Measurements from ENCODE around the gene ATP8A1.
A peak's percentile ranks its signal among the peaks of the same experiment; 100 is the strongest.

DNA sequence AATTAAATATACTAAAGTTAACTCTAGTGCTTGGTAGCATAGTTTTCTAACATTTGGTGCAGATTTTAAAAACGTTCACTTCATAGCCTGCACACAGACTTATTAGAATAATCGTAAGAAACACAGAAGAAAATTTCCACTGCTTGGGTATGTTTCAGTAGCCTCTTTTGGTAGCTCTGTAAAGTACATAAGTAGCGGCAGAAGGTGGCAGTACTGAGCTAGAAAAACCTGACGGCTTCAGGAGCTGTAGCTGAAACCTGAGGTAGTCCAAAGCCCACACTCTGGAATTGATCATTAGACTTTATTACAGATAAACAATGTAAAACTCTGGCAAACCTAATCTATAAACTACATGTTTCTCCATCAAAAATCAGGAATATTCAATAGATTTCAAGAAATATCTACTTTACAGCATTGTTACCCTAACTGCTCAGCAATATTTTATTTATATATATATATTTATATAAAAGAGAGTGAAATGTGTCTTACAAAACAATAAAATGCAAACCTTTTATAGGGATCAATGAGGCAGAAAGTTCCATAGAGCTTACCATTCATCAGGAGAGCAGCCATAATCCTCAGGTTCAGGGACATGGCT is 88.2 kb downstream of the ATP8A1 start:
- TF ChIP-seq, protein P1, sequence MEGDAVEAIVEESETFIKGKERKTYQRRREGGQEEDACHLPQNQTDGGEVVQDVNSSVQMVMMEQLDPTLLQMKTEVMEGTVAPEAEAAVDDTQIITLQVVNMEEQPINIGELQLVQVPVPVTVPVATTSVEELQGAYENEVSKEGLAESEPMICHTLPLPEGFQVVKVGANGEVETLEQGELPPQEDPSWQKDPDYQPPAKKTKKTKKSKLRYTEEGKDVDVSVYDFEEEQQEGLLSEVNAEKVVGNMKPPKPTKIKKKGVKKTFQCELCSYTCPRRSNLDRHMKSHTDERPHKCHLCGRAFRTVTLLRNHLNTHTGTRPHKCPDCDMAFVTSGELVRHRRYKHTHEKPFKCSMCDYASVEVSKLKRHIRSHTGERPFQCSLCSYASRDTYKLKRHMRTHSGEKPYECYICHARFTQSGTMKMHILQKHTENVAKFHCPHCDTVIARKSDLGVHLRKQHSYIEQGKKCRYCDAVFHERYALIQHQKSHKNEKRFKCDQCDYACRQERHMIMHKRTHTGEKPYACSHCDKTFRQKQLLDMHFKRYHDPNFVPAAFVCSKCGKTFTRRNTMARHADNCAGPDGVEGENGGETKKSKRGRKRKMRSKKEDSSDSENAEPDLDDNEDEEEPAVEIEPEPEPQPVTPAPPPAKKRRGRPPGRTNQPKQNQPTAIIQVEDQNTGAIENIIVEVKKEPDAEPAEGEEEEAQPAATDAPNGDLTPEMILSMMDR (IDR thresholded peaks at IDR 0.05), result peak; percentile 55 to 69 (median 64)
- no peak for TF ChIP-seq POLR2A (IDR thresholded peaks at IDR 0.05)
